ENCODE data around the gene MKRN2OS.
"Not testable (repeated sequence)": the region's sequence is repeated elsewhere in the genome, so short reads cannot be mapped to it uniquely, and the experiment has no call there.

Gene MKRN2OS

DNA sequence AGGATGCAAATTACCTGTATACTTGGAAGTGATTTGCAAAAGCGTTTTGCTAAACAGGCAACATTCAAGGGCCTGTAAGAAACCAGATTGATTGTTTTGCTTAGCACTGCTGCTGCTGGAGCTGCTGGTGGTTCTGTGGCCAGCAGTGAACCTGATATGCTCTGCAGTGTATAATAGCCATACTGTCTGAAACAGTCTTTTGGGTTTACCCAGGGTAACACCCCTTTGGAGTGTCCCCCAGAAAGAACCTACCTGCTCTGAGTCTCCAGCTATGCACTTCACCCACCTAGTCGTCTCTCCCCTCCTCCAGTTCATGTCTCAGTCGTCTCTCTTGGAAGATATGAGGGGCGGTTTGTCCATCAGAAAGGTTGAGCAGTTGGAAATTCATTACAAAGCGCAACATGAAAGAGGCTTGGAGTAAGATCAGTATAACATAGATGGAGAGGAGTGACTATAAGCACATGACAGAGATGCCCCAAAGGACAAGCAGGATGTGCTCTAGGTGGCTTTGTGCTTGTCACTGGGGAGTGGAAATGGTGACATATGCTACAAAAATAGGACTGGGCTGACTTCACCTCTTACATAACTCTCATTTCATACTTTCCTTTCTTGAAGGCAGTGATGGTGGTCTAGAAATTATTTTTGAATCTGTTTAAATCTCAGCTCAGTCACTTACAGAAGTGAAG, 15.3 kb upstream of the MKRN2OS start:
- DNase-seq = no peak

DNA sequence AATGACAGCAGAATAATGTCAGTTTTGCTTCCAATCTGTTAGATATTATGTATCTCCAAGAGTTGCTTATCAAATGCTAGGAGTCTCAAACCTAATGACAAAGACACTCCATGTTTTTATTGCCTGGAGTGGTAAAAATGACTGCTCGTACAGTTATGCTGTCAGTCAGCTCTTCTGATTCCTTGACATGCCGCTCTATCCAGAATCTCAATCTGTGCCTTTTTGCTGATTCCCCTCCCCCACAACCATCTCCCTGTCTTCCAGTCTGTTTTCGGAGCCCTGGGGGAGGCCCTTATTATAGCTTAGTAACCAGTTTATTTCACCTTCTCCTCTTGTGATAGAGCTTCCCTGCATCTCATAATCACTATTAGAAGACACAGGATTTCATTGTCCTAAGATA, 14.2 kb upstream of the MKRN2OS start:
- no peak for DNase-seq

GRCh38 chr3:12558706-12559105, 13.4 kb upstream of the MKRN2OS start:
- no peak for DNase-seq

- DNase-seq = no peak
These were observed 12.3 kb upstream of the MKRN2OS start for GRCh38 chr3:12557473-12558100.

DNA sequence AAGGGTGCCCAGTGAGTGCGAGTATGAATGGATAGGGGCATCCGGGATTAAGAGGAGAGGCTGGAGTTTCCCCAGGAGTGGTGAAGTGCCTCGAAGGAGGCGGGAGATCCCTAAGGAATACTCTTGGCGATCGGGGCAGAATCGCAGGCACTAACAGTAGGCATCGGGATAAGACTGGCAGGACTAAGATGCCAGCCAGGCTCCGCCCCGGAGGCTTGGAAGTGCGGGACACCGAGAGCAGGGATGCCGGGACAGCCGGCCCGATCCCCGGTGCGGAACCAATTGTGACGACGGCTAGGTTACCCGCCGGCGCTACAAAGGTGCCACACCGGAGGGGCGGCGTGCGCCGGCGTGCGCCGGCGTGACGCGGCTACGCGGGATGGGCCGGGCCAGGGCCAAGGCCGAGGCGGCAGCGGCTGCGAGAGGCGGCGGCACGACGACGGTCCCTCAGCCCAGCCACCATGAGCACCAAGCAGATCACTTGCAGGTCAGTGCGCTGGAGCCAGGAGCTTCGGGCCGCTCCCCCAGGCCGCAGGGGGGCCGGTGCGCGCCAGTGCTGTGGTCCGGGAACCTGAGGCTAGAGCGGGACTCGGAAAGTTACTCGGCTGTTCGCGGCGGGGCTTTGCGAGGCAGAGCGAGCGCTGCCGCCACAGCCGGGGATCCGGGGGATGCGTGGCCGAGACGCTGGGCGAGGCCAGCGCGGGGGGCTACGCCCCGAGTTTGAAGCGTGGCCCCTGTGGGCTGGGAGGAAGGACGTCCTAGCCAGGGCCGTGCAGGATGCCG, 11.6 kb upstream of the MKRN2OS start, which contains the start of gene MKRN2:
Gene MKRN2 (plus strand): TSS at position 398 of the 783 bp plus-strand sequence. CDS start 64 bp downstream, at position 462.
- peak; percentile 44 for DNase-seq

DNA sequence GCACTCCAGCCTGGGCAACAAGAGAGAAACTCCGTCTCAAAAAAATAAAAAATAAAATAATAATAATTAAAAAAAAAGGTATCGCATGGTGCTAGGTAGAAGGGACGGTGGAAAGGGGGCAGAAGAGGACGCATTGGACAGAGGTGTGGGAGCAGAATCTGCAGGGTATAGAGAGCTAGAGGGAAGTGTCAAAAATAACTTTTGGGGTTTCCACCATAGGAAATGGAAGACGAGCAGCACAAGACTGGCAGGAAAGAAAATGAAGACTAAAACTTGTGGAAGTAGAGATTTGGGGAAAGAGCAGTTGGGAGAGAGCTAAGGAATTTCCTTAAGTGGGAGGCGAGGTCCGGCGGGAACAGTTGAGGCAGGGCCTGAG, 11.0 kb upstream of the MKRN2OS start:
- DNase-seq = no peak

GRCh38 chr3:12553921-12554391, 8.7 kb upstream of the MKRN2OS start:
- no peak for DNase-seq

DNA sequence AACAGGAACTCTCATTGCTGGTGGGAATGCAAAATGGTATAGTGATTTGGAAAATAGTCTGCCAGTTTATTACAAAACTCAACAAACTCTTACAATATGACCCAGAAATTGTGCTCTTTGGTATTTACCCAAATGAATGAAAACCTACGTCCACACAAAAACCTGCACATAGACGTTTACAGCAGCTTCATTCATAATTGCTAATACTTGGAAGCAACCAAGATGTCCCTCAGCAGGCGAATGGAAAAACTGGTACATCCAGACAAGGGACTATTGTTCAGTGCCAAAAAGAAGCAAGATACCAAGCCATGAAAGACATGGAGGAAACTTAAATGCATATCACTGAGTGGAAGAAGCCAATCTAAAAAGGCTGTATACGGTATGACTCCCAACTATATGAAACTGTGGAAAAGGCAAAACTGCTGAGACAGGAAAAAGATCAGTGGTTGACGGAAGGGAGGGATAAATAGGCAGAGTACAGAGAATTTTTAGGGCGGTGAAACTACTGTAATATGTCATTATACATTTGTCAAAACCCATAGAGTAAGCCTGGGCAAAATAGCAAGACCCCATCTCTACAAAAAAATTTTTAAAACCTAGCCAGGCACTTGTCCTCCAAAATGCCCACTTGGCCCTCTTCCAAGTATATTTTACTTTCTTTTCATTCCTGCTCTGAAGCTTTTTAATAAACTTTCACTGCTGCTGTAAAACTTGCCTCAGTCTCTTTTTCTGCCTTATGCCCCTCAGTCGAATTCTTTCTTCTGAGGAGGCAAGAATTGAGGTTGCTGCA, 4.9 kb upstream of the MKRN2OS start:
- DNase-seq = no peak

GRCh38 chr3:12544652-12545472, 437 bp downstream of the MKRN2OS start:
- DNase-seq = no peak

GRCh38 chr3:12543497-12543896, 1.8 kb downstream of the MKRN2OS start:
- not testable (repeated sequence) for DNase-seq

GRCh38 chr3:12541625-12542024, 3.7 kb downstream of the MKRN2OS start:
- no peak for DNase-seq

DNA sequence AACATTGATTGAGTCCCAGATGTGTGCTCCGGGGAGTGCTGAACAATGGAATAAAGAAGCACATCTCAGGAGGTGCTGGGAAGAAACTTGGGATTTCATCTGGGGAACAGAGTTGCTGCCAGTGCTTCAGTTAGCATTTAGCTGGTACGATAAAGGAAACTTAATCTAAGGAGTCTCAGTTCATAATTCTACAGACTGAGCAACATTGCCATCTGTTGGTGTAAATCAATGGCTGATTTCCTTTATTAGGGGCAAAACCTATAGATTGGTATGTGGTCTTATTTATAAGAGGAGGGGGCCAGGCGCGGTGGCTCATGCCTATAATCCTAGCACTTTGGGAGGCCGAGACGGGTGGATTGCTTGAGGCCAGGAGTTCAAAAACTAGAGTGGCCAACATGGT, 8.9 kb downstream of the MKRN2OS start:
- DNase-seq = no peak

GRCh38 chr3:12532182-12532581, 13.1 kb downstream of the MKRN2OS start:
- DNase-seq = no peak

DNA sequence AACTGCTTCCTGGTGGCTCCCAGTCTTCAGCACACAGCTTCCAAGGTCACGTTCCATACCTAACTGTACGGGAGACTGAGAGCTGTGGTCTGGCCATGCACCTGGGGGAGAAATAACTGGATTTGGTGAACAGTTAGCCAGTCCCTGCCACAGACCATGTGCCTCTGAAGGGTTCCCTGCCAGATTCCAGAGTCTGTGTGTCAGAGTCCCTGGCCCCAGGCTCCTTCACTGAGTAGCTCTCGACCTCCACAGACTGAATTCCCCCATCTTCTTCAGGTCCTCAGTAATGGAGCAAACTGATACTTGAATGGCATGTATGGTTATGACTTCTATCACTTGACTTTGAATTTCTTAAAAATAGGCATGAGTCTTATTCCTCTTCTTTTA, 17.5 kb downstream of the MKRN2OS start:
- no peak for DNase-seq

DNA sequence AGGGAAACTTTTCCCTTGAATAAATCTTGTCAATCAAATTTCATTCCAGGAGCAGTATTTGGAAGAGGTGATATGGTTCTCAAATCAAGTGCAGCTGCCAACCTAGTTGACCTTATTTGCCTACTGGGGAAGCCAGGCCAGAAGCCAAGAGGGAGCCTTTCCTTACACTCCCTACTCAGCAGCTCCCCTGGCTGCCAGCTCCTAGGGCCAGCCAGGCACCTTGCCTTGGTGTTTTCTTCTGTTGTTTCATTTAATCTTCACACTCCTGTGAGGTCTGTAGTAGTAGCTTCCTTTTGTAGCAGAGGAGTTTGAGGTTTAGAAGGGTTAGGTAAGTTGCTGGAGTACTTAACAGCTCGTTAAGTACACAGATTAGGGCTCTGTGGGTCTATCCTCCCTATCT, 22.6 kb downstream of the MKRN2OS start:
- DNase-seq = no peak

DNA sequence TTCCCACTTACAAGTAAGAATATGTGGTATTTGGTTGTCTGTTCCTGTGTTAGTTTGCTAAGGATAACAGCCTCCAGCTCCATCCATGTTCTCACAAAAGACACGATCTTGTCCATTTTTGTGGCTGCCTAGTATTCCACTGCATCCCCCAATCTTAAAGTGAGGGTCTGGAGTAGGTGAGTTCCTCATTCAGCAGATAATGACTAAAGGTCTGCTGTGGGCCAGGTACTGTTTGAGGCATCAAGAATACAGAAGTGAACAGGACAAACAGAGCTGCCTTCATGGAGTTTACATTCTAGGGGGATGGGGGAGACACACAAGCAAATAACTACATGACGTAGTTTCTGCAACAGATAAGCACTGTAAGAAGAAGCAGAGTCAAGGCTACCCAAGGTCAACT, 24.3 kb downstream of the MKRN2OS start:
- DNase-seq = no peak

GRCh38 chr3:12518261-12519028, 26.9 kb downstream of the MKRN2OS start:
- no peak for DNase-seq

- DNase-seq = no peak
These were observed 28.4 kb downstream of the MKRN2OS start for GRCh38 chr3:12516873-12517272.

- no peak for DNase-seq
These were observed 29.7 kb downstream of the MKRN2OS start for GRCh38 chr3:12515631-12516030.

GRCh38 chr3:12513694-12514446, 31.4 kb downstream of the MKRN2OS start:
- DNase-seq = no peak

All from DMS153 (cell line).